ENCODE results near the gene VCL.
"Not testable (repeated sequence)": the region's sequence is repeated elsewhere in the genome, so short reads cannot be mapped to it uniquely, and the experiment has no call there.

Gene VCL

GRCh38 chr10:74103560-74104258, 105.8 kb downstream of the VCL start:
- peak in 7 of 56 donors; percentile 7 to 23 (median 11) for DNase-seq

- DNase-seq: peak in 3 of 56 donors; percentile 17 to 29 (median 17)
These were observed 106.6 kb downstream of the VCL start for GRCh38 chr10:74104480-74104879.

GRCh38 chr10:74104996-74105395, 107.1 kb downstream of the VCL start:
- peak in 6 of 56 donors; percentile 8 to 15 (median 12) for DNase-seq

GRCh38 chr10:74107391-74107790, 109.5 kb downstream of the VCL start:
- DNase-seq: no peak

GRCh38 chr10:74109452-74109851, 111.5 kb downstream of the VCL start:
- DNase-seq: no peak

GRCh38 chr10:74110120-74110519, 112.2 kb downstream of the VCL start:
- no peak for DNase-seq

GRCh38 chr10:74111799-74112198, 113.9 kb downstream of the VCL start:
- no peak for DNase-seq

- no peak for DNase-seq
These were observed 115.6 kb downstream of the VCL start for GRCh38 chr10:74113546-74113945.

- DNase-seq: peak in 19 of 56 donors; percentile 6 to 40 (median 21)
These were observed 116.1 kb downstream of the VCL start for GRCh38 chr10:74114041-74114448.

- DNase-seq: no peak
These were observed 119.8 kb downstream of the VCL start for GRCh38 chr10:74117738-74118137.

- DNase-seq: no peak
These were observed 120.9 kb downstream of the VCL start for GRCh38 chr10:74118804-74119203.

- no peak for DNase-seq
These were observed 123.0 kb downstream of the VCL start for GRCh38 chr10:74120911-74121310.

GRCh38 chr10:74121368-74121767, 123.5 kb downstream of the VCL start:
- DNase-seq: no peak

- DNase-seq: no peak
These were observed 124.1 kb downstream of the VCL start for GRCh38 chr10:74122060-74122459.

- DNase-seq: no peak
These were observed 125.2 kb downstream of the VCL start for GRCh38 chr10:74123081-74123480.

- no peak for DNase-seq
These were observed 136.3 kb downstream of the VCL start for GRCh38 chr10:74133923-74134820.

GRCh38 chr10:74135452-74135851, 137.5 kb downstream of the VCL start:
- no peak for DNase-seq

- no peak for DNase-seq
These were observed 140.1 kb downstream of the VCL start for GRCh38 chr10:74137992-74138391.

- DNase-seq: not testable (repeated sequence)
These were observed 140.7 kb downstream of the VCL start for GRCh38 chr10:74138596-74138995.

- no peak for DNase-seq
These were observed 142.1 kb downstream of the VCL start for GRCh38 chr10:74139981-74140380.

- no peak for DNase-seq
These were observed 142.6 kb downstream of the VCL start for GRCh38 chr10:74140553-74140952.

- no peak for DNase-seq
These were observed 147.2 kb downstream of the VCL start for GRCh38 chr10:74145133-74145532.

GRCh38 chr10:74146980-74147379, 149.1 kb downstream of the VCL start:
- DNase-seq: not testable (repeated sequence)

Data from amygdala (tissue), 56 donors.